ENCODE results near the gene OR2A12.

The OR2A12 gene

GRCh38 chr7:144102041-144102440, 16.0 kb downstream of the OR2A12 start:
- DNase-seq (ENCODE audit: low read depth), result no peak
- no peak overlapping the region for H3K4me3 ChIP-seq (ENCODE audit: low read depth, low read length)
- TF ChIP-seq MYC (IDR thresholded peaks at IDR 0.05; ENCODE audit: low read depth, low read length) (no peak), CTCF (IDR thresholded peaks at IDR 0.05; ENCODE audit: low read depth, low read length) (no peak), POLR2A (IDR thresholded peaks at IDR 0.05; ENCODE audit: extremely low read depth, insufficient read length) (no peak)
- TF ChIP-seq, protein P1, sequence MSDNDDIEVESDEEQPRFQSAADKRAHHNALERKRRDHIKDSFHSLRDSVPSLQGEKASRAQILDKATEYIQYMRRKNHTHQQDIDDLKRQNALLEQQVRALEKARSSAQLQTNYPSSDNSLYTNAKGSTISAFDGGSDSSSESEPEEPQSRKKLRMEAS (IDR thresholded peaks at IDR 0.05; ENCODE audit: low read depth, low read length), result no peak

- TF ChIP-seq, protein P1 (IDR thresholded peaks at IDR 0.05; ENCODE audit: low read depth, low read length), result no peak
- TF ChIP-seq MYC (IDR thresholded peaks at IDR 0.05; ENCODE audit: low read depth, low read length) (no peak), POLR2A (IDR thresholded peaks at IDR 0.05; ENCODE audit: extremely low read depth, insufficient read length) (no peak), CTCF (IDR thresholded peaks at IDR 0.05; ENCODE audit: low read depth, low read length) (no peak)
Observed at GRCh38 chr7:144105211-144105610, 19.1 kb downstream of the OR2A12 start.

DNA sequence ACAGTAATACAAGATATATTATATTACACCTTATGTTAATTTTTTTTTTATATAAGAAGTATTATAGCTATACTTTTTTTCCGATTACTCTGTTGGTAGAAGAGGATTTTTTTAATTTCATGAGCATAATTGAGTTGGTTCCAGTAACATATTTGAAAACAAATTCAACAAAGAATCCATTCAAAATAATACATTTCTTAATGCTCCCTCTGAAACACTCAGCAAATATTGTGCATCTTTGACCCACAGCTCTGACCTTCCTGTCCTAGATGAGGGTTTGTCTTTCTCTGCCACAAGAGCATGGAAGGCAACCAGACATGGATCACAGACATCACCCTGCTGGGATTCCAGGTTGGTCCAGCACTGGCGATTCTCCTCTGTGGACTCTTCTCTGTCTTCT, 23.2 kb downstream of the OR2A12 start, which contains the start of gene OR2A2:
OR2A2 (plus strand) TSS at position 301 of the 400 bp plus-strand sequence; CDS start at position 301, 0 bp downstream.
- TF ChIP-seq MYC (IDR thresholded peaks at IDR 0.05; ENCODE audit: low read depth, low read length) (no peak), POLR2A (IDR thresholded peaks at IDR 0.05; ENCODE audit: extremely low read depth, insufficient read length) (no peak), CTCF (IDR thresholded peaks at IDR 0.05; ENCODE audit: low read depth, low read length) (no peak)
- TF ChIP-seq, protein P1 (IDR thresholded peaks at IDR 0.05; ENCODE audit: low read depth, low read length), result no peak
- no peak within 1 kb of the TSS for H3K4me3 ChIP-seq (ENCODE audit: low read depth, low read length)
- no peak for DNase-seq (ENCODE audit: low read depth)

More at GRCh38 chr7:144105211-144105610, 19.1 kb downstream of the OR2A12 start:
- DNase-seq (ENCODE audit: low read depth), result no peak
- H3K4me3 ChIP-seq (ENCODE audit: low read depth, low read length), result no peak overlapping the region

- TF ChIP-seq MYC (IDR thresholded peaks at IDR 0.05; ENCODE audit: low read depth, low read length) (no peak), CTCF (IDR thresholded peaks at IDR 0.05; ENCODE audit: low read depth, low read length) (no peak), POLR2A (IDR thresholded peaks at IDR 0.05; ENCODE audit: extremely low read depth, insufficient read length) (no peak)
- TF ChIP-seq, protein P1 (IDR thresholded peaks at IDR 0.05; ENCODE audit: low read depth, low read length), result no peak
- no peak for DNase-seq (ENCODE audit: low read depth)
- no peak overlapping the region for H3K4me3 ChIP-seq (ENCODE audit: low read depth, low read length)
Observed at GRCh38 chr7:144110272-144110671, 24.2 kb downstream of the OR2A12 start.

- TF ChIP-seq MYC (IDR thresholded peaks at IDR 0.05; ENCODE audit: low read depth, low read length), result no peak
- TF ChIP-seq POLR2A (IDR thresholded peaks at IDR 0.05; ENCODE audit: extremely low read depth, insufficient read length), result no peak
- TF ChIP-seq CTCF (IDR thresholded peaks at IDR 0.05; ENCODE audit: low read depth, low read length), result no peak
- TF ChIP-seq, protein P1 (IDR thresholded peaks at IDR 0.05; ENCODE audit: low read depth, low read length), result no peak
- H3K4me3 ChIP-seq (ENCODE audit: low read depth, low read length), result no peak overlapping the region
- no peak for DNase-seq (ENCODE audit: low read depth)
Observed at GRCh38 chr7:144113651-144114050, 27.6 kb downstream of the OR2A12 start.

All from NB4 (cell line).